ENCODE data around the gene NID1.

- TF ChIP-seq, protein P1, sequence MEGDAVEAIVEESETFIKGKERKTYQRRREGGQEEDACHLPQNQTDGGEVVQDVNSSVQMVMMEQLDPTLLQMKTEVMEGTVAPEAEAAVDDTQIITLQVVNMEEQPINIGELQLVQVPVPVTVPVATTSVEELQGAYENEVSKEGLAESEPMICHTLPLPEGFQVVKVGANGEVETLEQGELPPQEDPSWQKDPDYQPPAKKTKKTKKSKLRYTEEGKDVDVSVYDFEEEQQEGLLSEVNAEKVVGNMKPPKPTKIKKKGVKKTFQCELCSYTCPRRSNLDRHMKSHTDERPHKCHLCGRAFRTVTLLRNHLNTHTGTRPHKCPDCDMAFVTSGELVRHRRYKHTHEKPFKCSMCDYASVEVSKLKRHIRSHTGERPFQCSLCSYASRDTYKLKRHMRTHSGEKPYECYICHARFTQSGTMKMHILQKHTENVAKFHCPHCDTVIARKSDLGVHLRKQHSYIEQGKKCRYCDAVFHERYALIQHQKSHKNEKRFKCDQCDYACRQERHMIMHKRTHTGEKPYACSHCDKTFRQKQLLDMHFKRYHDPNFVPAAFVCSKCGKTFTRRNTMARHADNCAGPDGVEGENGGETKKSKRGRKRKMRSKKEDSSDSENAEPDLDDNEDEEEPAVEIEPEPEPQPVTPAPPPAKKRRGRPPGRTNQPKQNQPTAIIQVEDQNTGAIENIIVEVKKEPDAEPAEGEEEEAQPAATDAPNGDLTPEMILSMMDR (IDR thresholded peaks at IDR 0.05): no peak
- TF ChIP-seq EZH2phosphoT487 (IDR thresholded peaks at IDR 0.05) (no peak), EZH2 (IDR thresholded peaks at IDR 0.05) (no peak)
Measured at GRCh38 chr1:236029428-236029940, 35.4 kb downstream of the NID1 start.
